Muscle layer of colon (tissue), 2 donors: ENCODE data around the gene IFRD1.

Experiments used
- H3K27ac ChIP-seq: one replicate; pipeline ENCODE4 v1.7.0; 2013; ENCODE audit warnings: low read depth, mild to moderate bottlenecking, low read length, moderate library complexity
- H3K27me3 ChIP-seq, 2 donors: one replicate each; pipeline ENCODE4 v1.7.0; 2013; ENCODE audit warnings: low read length in 2 of 2, mild to moderate bottlenecking in 2 of 2; ENCODE audit not compliant: insufficient read depth in 2 of 2, control insufficient read depth in 1 of 2
- H3K36me3 ChIP-seq: one replicate; pipeline ENCODE4 v1.7.0; 2013; ENCODE audit warnings: mild to moderate bottlenecking, low read length; ENCODE audit not compliant: insufficient read depth
- H3K4me1 ChIP-seq: one replicate; pipeline ENCODE4 v1.7.0; 2013; ENCODE audit warnings: mild to moderate bottlenecking, low read length; ENCODE audit not compliant: insufficient read depth
- H3K4me3 ChIP-seq, 2 donors: one replicate each; pipeline ENCODE4 v1.7.0; 2013; ENCODE audit warnings: low read length in 2 of 2, low read depth in 1 of 2, mild to moderate bottlenecking in 1 of 2, moderate library complexity in 1 of 2
- H3K9ac ChIP-seq: one replicate; pipeline ENCODE4 v1.7.0; 2013; ENCODE audit warnings: low read length
- H3K9me3 ChIP-seq: one replicate; pipeline ENCODE4 v1.7.0; 2013; ENCODE audit warnings: mild to moderate bottlenecking, low read length
- donor health status: abdominal sarcoma.
- donor health status: Adenocarcinoma of cecum.

IFRD1 gene

DNA sequence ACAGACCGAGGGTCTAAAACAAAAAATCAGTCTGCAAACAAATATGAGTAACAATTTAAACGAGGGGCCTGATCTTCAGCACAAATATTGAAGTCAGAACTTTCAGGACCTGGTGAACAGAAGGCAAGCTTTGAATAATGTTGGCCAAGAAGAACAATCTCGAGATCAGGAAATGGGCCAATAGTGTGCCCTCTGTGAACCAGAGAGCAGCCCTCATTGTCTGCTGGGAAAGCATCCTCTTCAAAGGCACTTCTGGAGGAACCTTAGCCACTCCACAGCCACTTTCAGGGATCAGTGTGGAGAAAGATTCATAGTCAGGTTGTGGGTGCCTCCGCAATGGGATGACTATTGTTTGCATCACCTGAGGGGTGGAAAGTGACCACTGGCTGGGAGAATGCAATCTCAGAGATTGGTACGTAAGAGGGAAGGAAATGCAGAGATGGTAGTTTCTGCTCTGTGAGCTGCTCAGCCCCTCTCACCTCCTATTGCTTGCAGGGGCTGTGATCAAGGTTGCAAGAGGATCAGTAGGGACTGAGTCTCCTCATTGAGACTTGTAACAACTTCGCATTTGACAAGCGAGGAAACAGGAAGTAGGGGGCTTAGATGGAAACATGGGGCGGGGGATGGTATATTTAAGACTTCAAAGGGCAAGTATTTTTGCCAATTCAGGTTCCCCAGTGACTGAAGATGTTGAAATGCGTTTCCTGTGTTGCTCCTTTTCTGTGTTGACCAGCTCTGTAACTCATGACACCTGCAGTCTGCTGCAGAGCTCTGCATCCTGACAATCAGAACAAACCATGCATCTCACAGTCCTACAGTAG lies 28.4 kb upstream of the IFRD1 start:
- H3K27ac ChIP-seq = no peak overlapping the region

DNA sequence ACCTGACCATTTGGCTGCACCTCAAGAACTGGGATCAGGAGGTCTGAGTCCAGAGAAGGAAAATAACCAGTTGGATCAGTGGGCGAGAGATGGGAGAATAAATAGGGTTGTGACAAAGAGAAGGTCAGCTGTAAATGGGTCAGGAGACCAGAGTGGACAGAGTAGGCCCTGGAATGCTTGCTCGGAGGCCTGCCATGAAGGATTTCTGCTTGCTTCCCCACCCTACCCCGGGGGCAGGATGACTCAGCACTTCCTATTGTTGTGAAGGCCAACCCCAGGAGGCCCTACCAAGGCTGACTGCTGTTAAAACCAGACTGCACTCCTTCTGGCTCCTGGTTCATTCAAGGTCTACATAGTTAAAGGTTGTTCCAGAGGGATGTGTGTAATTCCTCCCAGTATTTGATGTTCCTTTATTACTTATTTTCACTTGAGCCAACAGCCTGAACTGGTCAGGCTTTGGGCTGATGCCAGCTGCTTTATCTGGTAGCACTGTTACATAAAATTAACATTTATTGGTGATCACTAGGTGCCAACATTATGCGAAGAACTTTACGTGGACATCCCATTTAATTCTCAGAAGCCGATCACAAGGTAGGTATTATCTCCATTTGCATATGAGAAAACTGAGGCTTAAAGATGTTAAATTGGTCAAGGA lies 27.3 kb upstream of the IFRD1 start:
- no peak overlapping the region for H3K27ac ChIP-seq
- peaks cover 23% of the 10 kb centered on the region for H3K4me1 ChIP-seq
- no peak overlapping the region for H3K4me3 ChIP-seq
- no peaks in the 10 kb centered on the region for H3K27me3 ChIP-seq
- H3K36me3 ChIP-seq = no peaks in the 10 kb centered on the region
- no peaks in the 10 kb centered on the region for H3K9me3 ChIP-seq
- H3K9ac ChIP-seq = no peak overlapping the region

More for the DNA sequence above, 28.4 kb upstream of the IFRD1 start:
- Histone ChIP-seq H3K4me1 (peaks cover 23% of the 10 kb centered on the region), H3K9me3 (no peaks in the 10 kb centered on the region), H3K36me3 (no peaks in the 10 kb centered on the region), H3K9ac (no peak overlapping the region), H3K4me3 (no peak overlapping the region), H3K27me3 (no peaks in the 10 kb centered on the region)

DNA sequence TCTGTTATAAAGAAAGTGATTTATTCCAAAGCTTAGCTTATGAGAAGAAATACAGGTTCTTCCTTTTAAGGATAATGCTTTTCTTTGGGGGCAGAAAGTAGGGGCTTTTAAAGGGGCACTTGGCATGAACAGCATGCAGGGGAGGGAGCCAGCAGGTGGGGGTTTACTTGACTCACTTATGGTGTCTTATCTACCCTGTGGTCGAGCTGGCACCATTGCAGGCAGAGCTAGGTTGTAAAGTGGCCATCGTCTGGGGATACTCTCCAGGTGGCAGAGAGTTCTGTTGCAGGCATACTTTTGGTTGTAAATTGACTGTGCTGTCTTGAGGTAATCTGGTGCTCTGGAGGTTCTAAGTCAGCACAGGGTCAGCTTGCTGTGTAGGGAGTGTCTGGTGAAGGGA lies 26.3 kb upstream of the IFRD1 start:
- H3K9me3 ChIP-seq = no peaks in the 10 kb centered on the region
- no peak overlapping the region for H3K27ac ChIP-seq
- no peak overlapping the region for H3K4me3 ChIP-seq

DNA sequence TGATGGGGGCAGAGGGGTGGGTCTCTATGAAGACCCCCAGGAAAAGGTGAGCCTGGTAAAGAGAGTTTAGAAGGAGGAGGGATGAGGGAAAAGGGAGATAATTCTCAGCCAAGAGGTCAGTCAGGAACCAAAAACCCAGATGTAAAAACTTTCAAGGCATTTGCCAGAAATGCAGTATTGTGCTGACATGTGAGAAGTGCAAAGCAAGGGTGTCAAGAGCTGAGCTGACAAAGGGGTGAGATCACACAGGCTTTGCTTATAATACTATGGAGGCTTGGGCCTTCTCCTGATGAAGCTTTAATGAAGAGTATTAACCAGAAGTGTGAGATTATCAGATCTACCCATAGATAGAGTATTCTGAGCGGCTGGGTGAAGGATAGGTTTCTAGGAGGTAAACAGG lies 22.3 kb upstream of the IFRD1 start:
- H3K36me3 ChIP-seq = no peaks in the 10 kb centered on the region
- no peak overlapping the region for H3K4me3 ChIP-seq
- H3K9me3 ChIP-seq = no peaks in the 10 kb centered on the region
- H3K27me3 ChIP-seq = no peaks in the 10 kb centered on the region
- no peak overlapping the region for H3K27ac ChIP-seq
- H3K9ac ChIP-seq = no peak overlapping the region
- H3K4me1 ChIP-seq = peaks cover 8% of the 10 kb centered on the region

More for the DNA sequence above, 26.3 kb upstream of the IFRD1 start:
- peaks cover 23% of the 10 kb centered on the region for H3K4me1 ChIP-seq
- H3K36me3 ChIP-seq = no peaks in the 10 kb centered on the region
- no peaks in the 10 kb centered on the region for H3K27me3 ChIP-seq
- H3K9ac ChIP-seq = no peak overlapping the region

DNA sequence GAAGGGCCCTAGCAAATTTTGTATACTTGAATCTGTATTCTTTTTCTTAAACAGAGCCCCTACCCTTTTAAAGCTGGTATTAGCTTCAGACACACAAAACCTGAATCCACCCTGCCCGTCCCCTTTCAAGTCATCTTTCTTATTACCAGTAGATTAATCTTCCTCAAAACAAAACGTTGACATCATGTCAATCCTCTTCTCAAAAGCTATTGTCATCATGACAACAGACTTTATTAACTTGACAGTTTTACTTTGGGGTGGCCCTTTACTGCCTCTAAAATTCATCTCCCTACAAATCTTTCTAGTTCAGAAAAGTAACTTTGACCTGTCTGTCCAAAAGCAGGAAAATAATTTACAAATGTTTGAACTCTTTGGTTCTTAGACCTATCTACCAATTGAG lies 21.5 kb upstream of the IFRD1 start:
- H3K27ac ChIP-seq = no peak overlapping the region
- H3K36me3 ChIP-seq = no peaks in the 10 kb centered on the region
- peaks cover under 1% of the 10 kb centered on the region for H3K4me1 ChIP-seq
- no peaks in the 10 kb centered on the region for H3K27me3 ChIP-seq
- H3K4me3 ChIP-seq = no peak overlapping the region
- no peak overlapping the region for H3K9ac ChIP-seq
- no peaks in the 10 kb centered on the region for H3K9me3 ChIP-seq

DNA sequence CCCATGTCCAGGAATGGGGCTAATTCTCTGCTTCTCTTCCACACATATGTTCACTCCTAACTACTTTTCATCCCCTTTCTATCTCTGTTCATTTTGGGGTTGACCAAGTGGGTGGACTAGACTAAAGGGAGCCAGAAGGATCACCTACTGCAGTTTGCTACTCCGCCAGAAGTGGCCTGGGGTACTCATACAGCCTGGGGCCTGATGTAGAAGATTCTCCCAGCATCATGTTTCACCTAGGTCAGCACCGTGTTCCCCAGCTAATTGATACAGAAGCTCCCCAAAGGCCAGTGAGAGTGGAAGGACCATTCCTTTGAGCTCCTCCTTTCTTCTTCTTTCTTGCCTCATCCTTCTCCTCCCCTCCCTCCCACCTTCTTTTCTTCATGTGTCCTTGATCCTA lies 19.6 kb upstream of the IFRD1 start:
- Histone ChIP-seq H3K27ac (no peak overlapping the region), H3K9ac (no peak overlapping the region), H3K36me3 (no peaks in the 10 kb centered on the region), H3K4me1 (no peaks in the 10 kb centered on the region), H3K4me3 (no peak overlapping the region), H3K27me3 (no peaks in the 10 kb centered on the region), H3K9me3 (no peaks in the 10 kb centered on the region)

DNA sequence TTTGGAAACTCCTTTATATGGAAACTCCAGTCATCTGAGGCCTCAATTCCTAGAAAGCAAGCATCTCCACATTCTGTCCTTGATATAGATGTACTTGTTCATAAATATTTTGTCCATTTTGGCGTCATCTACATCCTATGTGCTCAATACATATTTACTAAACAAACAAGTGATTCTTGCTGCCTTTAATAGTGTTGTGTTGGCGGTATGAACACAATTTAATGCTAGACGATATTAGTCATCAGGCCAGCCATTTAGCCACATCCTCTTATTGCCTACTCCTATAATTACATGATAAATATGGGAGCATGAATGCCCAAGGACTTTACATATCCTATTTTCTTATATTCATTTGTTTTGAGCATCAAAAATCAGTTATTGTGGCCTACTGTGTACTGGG lies 18.5 kb upstream of the IFRD1 start:
- no peaks in the 10 kb centered on the region for H3K4me1 ChIP-seq
- H3K4me3 ChIP-seq = no peak overlapping the region
- H3K27ac ChIP-seq = no peak overlapping the region
- H3K27me3 ChIP-seq = no peaks in the 10 kb centered on the region
- no peak overlapping the region for H3K9ac ChIP-seq
- H3K36me3 ChIP-seq = no peaks in the 10 kb centered on the region
- no peaks in the 10 kb centered on the region for H3K9me3 ChIP-seq

DNA sequence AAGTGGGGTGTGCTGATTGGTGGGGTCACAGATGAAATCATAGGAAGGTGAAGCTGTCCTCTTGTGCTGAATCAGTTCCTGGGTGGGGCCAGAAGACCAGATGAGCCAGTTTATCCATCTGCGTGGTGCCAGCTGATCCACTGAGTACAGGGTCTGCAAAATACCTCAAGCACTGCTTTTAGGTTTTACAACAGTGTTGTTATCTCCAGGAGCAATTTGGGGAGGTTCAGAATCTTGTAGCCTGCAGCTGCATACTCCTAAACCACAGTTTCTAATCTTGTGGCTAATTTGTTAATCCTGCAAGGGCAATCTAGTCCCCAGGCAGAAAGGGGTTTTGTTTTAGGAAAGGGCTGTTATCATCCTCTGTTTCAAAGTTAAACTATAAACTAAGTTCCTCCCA lies 17.0 kb upstream of the IFRD1 start:
- no peaks in the 10 kb centered on the region for H3K4me1 ChIP-seq
- H3K27ac ChIP-seq = no peak overlapping the region
- no peaks in the 10 kb centered on the region for H3K9me3 ChIP-seq
- no peaks in the 10 kb centered on the region for H3K27me3 ChIP-seq
- H3K4me3 ChIP-seq = no peak overlapping the region
- H3K36me3 ChIP-seq = no peaks in the 10 kb centered on the region
- H3K9ac ChIP-seq = no peak overlapping the region

DNA sequence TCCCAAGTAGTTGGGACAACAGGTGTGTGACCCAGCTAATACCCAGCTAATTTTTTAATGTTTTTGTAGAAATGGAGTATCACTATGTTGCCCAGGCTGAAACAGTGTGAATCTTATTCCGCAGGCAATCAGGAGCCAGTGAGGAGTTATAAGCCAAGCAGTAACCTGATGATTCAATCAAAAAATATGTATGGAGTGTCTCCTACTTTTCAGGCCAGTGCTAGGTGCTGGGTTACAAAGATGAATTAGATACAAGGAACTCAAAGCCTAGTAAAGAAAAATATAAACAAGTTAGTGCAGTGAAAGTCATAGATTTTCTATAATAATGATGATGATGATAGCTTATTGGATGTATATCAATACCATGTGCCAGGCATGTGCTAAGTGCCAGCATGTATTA lies 13.2 kb upstream of the IFRD1 start:
- Histone ChIP-seq H3K4me3 (no peak overlapping the region), H3K9ac (no peak overlapping the region), H3K9me3 (no peaks in the 10 kb centered on the region), H3K27me3 (no peaks in the 10 kb centered on the region), H3K36me3 (no peaks in the 10 kb centered on the region), H3K4me1 (no peaks in the 10 kb centered on the region), H3K27ac (no peak overlapping the region)

DNA sequence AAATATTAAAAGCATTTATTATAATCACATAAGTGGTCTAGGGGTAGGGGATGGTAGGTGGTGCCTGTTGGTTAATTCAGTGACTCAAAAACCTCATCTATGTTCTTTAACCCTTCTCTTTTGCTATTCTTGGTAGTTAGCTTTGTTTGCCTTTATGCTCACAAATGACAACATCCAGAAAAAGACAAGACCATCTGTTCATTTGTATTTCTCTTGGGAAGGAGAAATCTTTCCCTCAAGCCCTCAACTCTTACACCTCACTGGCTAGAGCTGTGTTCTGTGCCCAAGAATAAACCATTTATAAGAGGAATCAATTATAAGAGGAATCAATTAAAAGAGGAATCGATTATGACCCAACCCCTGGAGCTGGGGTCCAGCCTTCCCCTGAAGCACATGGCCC lies 10.8 kb upstream of the IFRD1 start:
- Histone ChIP-seq H3K9me3 (no peaks in the 10 kb centered on the region), H3K27me3 (no peaks in the 10 kb centered on the region), H3K4me1 (no peaks in the 10 kb centered on the region), H3K9ac (no peak overlapping the region), H3K27ac (no peak overlapping the region), H3K36me3 (no peaks in the 10 kb centered on the region), H3K4me3 (no peak overlapping the region)

DNA sequence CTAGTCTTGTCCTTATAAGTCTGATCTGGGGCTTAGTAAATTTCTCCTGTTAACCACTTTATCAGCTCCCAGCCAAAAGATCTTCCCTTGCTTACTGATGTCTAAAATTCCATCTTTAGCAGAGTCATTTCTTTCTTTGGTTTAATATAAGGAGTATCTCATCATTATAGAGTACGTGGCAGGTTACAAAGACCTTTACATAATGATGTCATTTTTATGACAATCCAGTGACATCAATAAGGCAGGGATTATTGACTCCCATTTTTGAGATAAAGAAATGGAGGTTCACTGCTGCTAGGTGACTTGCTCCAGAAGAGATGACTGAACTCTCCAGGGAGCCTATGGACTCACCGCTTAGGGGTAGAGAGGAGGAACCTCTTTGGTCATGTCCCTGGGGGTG lies 8.1 kb upstream of the IFRD1 start:
- Histone ChIP-seq H3K27ac (no peak overlapping the region), H3K4me1 (no peaks in the 10 kb centered on the region), H3K36me3 (no peaks in the 10 kb centered on the region), H3K27me3 (no peaks in the 10 kb centered on the region), H3K9ac (no peak overlapping the region), H3K9me3 (no peaks in the 10 kb centered on the region), H3K4me3 (no peak overlapping the region)

DNA sequence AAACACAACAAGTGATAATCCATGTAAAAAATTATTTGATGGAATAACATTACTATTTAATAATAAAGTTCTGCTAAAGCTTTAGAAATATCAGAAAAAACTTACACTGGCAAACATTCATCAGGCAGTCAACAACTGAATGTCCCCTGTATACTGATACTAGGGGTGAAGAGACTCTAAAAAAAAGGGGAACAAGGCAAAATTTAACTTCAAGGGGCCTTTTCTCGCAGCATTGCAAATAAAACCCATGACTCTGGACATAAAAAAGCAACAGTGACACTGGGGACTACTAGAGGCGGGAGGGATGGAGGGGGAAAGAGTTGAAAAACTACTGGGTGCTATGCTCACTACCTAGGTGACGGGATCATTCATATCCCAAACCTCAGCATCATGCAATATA lies 5.8 kb upstream of the IFRD1 start:
- Histone ChIP-seq H3K9me3 (no peaks in the 10 kb centered on the region), H3K9ac (no peak overlapping the region), H3K27me3 (no peaks in the 10 kb centered on the region), H3K27ac (no peak overlapping the region), H3K4me1 (peaks cover 4% of the 10 kb centered on the region), H3K4me3 (no peak overlapping the region), H3K36me3 (no peaks in the 10 kb centered on the region)
